PC-9 (cell line): ENCODE results near the gene DBH.

Experiments used
- CTCF ChIP-seq: fragments of 200-600 bp; sonication (generic); conservative IDR thresholded peaks from 2 replicates; pipeline ENCODE4 v1.6.1; 2017; ENCODE audit warnings: mixed run types, antibody characterized with exemption, mild to moderate bottlenecking, moderate library complexity
- EZH2 ChIP-seq: fragments of 200-600 bp; sonication (generic); IDR thresholded peaks from 2 replicates; pipeline ENCODE4 v1.8.0; 2017; ENCODE audit warnings: antibody characterized with exemption, low read depth

- TF ChIP-seq CTCF (no peak), EZH2 (no peak)
Observed at GRCh38 chr9:133603135-133603927, 32.8 kb upstream of the DBH start.
